ENCODE data around the gene CDR2.
"Not testable (repeated sequence)": the region's sequence is repeated elsewhere in the genome, so short reads cannot be mapped to it uniquely, and the experiment has no call there.

Gene CDR2

DNA sequence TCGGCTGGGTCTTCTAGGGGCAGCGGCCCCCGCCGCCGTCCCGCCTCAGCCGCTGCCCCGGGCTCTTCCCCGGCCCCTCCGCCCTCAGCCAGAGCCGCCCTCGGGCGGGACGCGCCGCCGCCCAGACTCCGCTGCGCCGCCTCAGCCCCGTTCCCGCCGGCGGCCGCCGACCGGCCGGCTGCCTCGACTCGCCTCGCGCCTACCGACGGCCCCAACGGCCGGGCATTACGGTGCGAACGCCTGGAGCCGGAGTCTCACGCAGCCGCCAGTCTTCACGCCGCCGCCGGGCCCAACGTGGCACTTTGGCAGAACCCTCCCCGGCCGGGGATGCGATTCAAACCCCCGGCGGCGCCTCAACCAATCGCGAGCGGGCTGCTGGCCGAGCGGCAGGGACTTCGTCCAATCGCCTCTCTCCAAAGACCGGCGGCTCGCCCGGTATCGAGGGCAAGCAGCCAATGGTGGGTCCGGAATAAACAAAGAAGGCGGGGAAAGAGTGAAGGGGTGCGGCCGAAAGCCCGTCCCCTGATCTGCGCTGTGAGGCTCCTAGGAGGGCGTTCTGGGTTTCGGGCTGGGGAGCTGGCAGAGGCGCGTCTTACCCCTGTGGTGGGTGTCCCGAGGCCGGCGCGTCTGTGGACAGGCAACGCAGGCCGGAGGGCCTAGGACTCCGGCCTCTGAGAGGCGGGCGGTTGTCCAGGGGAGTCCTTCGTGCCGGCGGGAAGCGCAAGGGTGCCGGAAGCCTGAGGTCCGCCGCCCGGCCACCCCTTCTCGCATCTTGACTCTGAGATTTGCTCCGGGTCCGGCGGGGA is at the start of gene CDR2:
Gene CDR2 (minus strand): TSS at position 309 of the 806 bp plus-strand sequence. CDS start 310 bp downstream, outside the sequence.
- FAIRE-seq: peak; percentile 32

DNA sequence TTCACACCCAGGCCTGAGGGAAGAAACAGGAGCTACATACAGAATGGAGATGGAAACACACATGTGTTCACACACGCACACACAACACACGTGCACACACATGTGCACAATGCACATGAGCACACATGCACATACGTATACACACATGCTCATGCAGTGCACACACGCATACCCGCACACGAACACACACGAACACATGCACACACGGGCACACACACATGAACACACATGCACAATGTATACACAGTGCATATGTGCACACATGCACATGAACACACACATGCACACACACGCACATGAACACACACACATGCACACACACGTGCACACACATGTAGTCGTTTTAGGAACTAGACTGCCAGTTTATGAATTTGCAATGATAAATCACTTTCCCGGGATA is 49.3 kb upstream of the CDR2 start:
- FAIRE-seq: no peak

DNA sequence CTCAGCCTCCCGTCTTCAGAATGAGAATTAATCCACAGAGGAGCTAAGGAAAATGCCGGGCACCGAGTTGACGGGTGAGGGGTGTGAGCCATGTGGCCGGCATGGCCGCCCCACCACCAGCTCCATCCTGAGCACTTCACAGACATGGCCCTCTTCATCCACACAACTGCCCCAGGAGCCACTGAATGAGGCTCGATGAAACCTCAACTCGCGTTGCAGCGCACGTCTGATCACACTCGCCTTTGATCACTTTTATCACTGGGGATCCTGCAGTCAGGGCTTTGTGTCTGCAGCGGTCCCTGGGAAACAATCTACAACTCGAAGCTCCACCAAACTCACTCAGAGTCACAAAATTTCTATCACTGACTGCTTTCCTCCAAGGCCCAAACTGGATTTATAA is 46.7 kb upstream of the CDR2 start:
- FAIRE-seq: no peak

DNA sequence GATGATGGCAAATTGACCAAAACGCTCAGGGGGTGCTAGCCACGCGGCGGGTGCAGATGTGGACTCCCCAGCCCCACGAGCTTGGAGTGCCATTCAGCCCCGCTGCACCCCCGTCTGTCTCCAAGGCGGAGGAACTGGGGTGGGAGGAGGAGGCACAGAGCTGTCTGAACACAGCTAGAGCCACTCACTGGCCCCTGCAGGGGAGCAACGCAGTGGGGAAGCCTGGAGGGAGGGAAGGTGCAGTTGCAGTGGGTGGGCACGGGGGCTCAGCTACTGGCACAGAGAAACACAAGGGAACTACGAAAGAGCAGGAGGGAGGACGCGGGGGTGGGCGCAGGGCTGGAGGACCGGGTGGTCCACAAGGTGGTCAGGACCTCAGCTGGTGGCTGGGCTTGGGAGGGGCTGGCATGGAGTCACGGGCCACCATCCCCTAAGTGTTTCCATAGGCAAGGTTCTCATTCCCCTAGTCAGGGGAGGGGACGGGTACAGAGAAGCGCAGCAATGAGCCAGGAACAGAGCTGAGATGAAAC is 46.3 kb upstream of the CDR2 start:
- FAIRE-seq: no peak

DNA sequence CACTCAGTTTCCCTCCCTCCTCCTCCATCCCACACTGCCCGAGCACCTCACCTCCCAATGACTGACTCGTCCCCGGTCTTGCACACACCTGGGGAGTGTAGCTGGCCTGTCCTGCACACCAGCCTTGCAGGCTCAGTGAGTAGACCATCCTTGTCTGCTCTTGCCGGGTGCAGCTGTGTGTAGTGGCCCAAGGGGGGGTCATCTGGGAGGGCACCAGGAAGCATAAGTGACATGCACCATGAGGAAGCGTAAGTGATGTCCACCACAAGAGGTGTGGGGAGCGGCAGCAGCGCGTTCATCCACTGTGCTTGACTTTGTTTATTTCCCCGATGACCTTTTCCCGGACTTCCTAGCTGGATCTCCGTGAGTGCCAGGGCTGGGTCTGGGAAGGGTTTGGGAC is 45.5 kb upstream of the CDR2 start:
- FAIRE-seq: no peak

DNA sequence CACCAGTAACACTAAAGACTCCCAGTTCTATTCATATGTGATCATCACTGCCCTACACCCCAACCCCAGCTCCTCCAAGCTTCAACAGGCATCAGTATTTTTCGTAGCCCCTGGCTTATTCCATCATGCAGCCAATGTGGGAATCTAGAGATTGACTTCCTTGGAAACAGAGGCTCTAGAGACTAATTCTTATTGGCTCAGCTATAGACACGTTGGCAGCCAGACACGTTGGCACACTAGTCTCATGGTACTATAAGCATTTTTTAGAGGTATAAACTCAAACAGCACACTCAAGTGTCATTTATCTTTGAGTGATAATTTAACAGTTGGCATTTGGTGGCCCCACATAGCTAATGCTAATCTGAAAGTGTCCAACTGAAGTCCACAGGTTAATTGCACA is 44.4 kb upstream of the CDR2 start:
- FAIRE-seq: no peak

DNA sequence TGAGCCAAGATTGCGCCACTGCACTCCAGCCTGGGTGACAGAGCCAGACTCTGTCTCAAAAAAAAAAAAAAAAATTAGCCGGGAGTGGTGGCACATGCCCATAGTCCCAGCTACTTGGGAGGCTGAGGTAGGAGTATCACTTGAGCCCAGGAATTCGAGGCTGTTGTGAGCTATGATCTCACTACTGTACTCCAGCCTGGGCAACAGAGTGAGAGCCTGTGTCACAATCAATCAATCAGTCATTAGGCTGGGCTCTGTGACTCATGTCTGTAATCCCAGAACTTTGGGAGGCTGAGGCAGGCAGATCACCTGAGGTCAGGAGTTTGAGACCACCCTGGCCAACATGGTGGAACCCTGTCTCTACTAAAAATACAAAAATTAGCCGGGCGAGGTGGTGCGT is 43.4 kb upstream of the CDR2 start:
- not testable (repeated sequence) for FAIRE-seq

DNA sequence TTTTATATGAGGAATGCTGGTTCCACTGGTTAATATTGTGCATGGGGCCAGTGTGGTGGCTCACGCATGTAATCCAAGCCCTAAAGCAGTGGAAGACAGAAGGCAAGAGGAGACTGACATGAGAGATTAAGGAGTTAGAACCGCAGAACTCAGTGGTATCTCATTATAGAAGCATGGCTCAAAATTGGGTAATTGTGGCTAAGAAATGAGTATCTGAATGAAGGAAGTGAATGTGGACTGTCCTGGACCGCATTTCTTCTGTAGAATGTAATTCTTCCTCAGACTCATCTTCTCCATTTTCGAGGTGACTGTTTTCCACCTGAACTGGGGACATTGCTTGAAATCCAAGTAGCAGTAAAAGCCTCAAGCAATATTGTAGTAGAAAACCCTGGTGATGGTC is 42.6 kb upstream of the CDR2 start:
- no peak for FAIRE-seq

DNA sequence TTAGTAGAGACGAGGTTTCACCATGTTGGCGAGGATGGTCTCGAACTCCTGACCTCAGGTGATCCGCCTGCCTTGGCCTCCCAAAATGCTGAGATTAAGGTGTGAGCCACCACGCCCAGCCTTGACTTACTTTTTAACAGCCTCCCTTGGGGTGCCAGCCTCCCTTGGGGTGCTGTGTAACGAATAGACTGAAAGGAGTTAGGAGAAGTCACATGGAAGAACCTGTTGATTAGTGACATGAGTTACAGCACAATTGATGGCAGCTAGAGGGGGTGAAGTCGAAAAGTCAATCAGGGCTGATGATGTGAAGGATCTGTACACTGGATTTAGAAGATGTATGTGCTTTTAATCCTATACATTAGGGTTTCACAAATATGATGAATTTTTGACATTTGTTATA is 39.4 kb upstream of the CDR2 start:
- FAIRE-seq: no peak

DNA sequence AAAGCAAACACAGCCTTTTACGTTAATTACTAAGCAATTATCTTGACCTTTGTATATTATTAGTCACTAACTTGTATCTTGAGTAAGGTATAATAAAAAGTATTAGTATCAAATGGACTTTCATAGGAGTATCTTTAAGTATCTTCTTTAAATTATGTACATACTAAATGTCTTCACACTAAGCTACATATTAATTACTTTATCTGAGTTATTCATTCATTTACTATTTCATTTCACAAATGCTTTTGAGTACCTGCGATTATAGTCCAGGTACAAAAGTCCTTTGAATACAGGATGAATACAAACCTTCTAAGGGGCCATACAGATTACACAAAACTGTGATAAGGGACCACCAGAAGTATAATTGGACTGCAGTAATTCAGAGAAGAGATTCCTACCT is 33.1 kb upstream of the CDR2 start:
- no peak for FAIRE-seq

DNA sequence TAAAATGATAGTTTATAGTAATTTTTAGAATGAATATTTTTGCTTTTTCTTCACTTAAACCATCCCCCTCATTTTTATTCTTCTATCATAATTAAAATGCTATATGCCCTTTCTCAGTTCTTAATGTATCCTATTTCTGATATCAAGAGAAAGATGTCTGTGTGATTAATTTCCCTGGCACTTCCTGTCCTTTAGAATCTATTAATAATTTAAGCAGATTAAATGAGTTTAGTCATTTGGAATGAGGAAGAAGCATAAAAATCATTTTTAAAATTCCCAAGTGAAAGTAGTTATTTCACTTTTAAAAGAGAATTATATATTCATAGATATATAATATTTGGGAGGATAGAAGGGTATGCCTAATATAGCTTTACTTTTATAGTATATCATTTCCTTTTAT is 27.8 kb upstream of the CDR2 start:
- no peak for FAIRE-seq

DNA sequence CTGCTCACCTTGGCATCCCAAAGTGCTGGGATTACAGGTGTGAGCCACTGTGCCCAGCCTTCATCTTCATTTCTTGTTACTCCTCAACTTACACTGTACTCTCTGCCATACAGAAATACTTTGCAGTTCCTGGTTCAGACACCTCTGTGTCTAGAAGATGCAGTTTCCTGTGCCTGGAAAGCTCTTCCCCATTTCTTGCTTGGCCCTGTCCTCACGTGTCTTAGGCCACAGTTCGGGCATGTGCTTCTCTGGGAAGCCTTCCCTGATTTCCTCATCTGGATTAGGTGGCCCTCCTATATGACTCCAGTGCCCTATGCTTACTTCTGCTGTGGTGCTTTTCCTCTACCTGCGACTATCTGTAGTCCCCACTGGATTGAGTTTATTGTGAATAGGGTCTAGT is 26.5 kb upstream of the CDR2 start:
- FAIRE-seq: no peak

DNA sequence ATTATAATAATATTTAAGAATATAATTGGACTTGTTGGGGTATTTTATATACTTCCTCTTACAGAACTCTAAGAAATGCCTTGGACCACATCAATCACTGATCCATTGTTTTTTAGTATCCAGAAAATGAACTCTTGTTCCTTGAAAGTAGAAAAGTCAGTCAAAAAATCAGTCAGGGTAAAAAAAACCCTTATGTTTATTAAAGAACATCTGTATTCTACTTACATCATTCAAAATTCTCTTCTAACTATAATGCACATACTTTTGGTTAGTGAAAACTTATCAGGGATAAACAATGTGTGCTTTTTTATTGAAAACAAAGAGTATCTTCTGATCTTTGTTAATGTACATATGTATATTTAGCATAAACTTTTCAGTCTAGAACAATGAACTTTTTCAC is 23.5 kb upstream of the CDR2 start:
- no peak for FAIRE-seq

DNA sequence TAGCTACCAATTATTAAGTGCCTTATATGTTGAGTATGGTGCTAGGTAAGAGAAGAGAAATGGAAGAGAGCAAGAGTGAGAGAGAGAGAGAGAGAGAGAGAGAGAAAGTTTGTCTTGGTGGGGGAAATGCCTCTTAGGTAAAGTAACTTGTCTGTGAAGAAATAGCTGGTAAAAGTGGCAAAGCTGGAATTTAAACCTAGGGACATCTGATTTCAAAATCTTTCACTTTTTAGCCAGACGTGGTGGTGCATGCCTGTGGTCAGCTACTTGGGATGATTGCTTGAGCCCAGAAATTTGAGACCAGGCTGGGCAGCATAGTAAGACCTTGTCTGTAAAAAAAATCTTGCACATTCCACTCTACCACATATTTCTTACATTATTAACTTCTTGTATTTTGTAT is 23.0 kb upstream of the CDR2 start:
- no peak for FAIRE-seq

DNA sequence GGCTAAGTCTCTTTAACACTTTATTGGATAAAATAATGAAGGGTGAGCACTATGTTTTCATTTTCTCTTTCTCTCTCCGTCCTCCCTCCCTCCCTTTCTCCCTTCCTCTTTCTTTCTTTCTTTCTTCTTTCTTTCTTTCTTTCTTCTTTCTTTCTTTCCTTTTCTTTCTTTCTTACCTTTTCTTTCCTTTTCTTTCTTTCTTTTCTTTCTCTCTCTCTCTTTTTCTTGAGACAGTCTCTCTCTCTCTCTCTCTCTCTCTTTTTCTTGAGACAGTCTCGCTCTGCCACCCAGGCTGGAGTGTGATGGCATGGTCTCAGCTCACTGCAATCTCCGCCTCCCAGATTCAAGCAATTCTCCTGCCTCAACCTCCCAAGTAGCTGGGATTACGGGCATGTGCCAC is 21.5 kb upstream of the CDR2 start:
- no peak for FAIRE-seq

DNA sequence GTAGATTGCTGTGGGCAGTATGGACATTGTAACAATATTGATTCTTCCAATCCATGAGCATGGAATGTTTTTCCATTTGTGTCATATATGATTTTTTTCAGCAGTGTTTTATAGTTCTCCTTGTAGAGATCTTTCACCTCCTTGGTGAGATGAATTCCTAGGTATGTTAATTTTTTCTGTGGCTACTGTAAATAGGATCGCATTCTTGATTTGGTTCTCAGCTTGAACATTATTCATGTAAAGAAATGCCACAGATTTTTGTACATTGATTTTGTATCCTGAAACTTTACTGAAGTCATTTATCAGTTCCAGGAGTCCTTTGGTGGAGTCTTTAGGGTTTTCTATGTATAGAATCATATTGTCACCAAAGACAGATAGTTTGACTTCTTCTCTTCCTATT is 19.7 kb upstream of the CDR2 start:
- no peak for FAIRE-seq

DNA sequence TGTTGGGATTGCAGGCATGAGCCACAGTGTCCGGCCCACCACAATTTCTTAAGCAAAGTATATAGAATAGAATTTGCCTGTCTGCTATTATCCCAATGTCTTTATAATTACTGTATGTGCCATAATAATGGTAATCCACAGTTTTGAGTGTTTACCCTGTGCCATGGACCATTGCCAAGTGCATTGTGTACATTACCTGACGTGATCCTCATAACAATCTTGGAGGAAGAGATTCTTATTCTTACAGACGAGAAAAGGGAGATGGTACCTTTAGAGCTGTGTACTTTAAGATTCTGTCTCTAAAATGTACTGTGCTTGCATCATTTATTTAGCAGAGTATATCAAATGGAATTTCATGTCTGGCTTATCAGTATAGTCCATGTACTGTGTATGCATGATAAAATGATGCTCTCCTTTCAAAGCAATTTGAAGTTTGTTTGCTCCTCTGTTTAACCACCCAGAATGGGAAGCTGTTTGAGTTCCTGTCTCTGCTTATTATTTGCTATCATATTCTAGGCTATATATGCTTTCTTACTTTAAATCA is 13.8 kb upstream of the CDR2 start:
- no peak for FAIRE-seq

DNA sequence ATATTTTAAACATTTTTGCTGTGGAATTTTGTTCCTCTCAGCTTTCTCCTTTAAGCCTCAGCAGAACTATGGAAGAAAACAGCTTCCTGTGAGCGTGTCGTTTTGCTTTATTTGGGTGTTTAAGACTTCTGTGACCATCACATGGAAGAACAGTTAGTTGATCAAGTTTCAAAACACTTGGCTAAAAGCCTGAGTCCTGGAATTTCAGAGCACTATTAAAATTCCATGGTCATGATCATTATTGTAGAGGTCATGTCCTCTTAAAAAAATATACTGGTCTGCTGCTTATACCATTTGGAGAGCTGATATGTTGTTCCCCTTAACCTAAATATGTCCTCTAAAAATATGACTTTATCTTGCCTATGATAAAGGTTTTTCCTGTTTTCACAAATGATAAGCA is 12.6 kb upstream of the CDR2 start:
- FAIRE-seq: no peak

DNA sequence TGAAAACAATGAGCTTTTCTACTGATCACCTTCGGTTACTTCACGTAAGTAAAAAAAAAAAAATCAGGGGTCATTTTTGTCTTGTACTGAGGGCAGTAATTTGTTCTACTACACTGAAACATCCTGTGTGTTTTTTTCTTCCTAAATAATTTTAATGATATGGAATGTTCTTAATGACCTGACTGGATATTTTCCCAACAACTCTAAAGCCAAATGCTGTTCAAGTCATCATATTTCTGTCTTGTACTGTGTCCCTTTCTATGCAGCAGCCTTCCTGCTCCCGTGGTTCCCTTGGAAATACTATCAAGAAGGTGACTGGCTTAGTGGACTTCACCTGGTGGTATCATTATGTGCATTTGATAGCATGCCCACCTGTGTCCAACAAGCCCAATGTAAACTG is 10.8 kb upstream of the CDR2 start:
- FAIRE-seq: no peak

DNA sequence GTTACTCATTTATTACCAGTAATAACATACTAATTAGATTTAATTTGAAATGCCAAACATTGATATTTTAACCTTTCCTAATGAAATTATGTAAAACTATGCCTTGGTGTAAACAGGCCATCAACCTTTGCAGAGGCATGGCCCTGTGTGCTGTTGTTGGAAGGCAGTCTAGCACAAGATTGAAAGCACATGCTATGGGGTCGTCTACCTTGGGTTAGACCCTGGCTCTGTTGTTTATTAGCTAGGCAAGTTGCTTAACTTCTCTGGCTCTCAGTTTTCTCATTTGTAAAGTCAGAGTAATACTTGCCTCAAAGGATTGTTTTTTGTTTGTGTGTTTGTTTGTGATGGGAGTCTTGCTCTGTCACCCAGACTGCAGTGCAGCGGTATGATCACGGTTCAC is 9.4 kb upstream of the CDR2 start:
- no peak for FAIRE-seq

DNA sequence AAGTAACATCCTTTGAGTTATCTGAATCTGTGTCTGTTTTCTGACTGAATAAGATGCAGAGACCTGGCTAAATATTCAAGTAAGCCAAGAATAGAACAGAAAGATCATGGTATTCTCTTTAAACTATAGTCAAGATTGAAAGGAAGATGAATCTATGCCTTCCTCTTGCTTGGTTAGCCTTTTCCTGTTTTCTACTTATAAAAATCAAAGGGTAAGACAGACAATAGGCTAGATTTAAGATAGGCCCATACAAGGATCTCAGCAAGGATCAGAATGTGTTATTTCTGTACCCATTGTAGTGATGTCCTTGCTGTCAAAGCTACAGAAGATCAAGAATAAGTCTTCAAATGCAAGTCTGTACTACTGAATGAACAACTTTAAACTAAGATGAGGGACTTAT is 7.0 kb upstream of the CDR2 start:
- FAIRE-seq: no peak

DNA sequence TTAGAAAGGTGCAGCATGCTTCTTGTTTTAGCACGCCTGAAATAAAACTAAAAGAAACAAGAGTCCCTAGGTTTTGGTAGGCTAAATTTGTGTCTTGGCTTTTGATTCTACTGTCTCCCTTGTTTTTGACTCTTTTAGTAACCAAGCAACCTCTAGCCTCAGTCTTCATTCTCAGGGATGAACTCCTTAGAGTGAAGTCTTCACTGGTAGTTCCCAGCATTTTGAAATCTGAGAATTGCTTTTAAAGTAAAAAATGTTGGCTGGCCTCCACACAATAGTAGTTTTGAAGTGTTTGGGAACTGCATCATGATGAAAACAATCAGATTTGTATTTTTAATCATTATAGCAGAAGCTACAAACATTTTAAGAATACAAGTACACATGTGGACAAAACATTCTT is 6.1 kb upstream of the CDR2 start:
- no peak for FAIRE-seq

DNA sequence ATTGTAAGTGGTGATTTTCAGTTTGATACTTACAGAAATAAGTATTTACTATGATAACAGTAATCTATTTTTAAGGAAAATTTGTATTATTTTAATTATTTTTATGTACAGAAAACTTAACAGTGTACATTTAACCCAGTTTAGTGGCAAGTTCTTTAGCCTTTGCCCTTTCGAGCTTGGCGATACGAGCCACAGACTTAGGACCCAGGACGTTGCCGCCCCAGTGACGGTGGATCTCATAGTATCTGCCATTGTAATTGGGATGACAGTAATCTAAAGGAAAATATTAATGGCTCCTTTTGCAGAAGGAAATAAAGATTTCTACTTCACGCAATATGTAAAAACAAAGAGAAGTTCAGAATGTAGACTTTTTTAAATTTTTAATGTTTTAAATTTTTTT is 5.2 kb upstream of the CDR2 start:
- no peak for FAIRE-seq

DNA sequence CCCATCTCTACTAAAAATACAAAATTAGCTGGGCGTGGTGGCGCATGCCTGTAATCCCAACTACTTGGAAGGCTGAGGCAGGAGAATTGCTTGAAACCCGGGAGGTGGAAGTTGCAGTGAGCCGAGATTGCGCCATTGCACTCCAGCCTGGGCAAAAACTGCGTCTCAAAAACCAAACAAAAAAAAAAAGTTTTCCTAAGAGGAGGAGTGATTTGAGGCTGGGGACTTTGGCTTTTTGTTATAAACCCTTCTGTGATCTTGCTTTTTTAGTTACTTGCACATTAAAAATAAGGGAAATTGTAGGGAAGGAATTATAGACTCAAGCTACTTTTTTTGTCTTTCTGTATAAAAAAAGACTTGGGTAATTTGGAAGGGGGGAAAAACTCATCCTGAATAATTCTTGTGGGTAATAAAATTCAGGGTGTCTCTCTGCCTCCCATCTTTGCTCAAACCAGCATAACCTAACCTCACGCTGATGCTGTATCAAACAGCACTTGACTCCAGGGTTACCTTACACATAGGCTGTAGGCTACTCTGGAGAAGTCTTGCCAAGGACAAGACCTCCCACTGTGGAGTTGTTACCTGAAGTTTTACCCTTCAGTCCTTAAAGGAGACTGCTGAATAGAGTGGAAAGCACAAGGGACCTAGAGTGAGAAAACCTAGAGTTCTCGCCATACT is 1.7 kb upstream of the CDR2 start:
- no peak for FAIRE-seq

Data from TTC549 (cell line).